Lung (tissue), 12 donors: ENCODE measurements around the gene DCAF15. TPM values are rescaled to one million over a fixed set of nuclear protein-coding genes. Genes with fewer than 3 reads are reported as not detected.

ENCODE experiments used
- ATAC-seq: fragments of 200-7000 bp; cut with Tn5 transposase; one replicate; pipeline ENCODE4 v1.9.1; 2020; ENCODE audit warnings: moderate number of reproducible peaks; ENCODE audit not compliant: insufficient read depth, low FRiP score
- DNase-seq, 3 donors: peaks; one replicate each; pipeline ENCODE4 v3.0.0-alpha.2; 2013 to 2017
- H3K27ac ChIP-seq, 2 donors: one replicate each; pipeline ENCODE4 v1.5.1; 2013; ENCODE audit warnings: mild to moderate bottlenecking in 2 of 2, moderate library complexity in 2 of 2, control low read depth in 1 of 2, inconsistent platforms in 1 of 2, low read depth in 1 of 2, low read length in 1 of 2
- H3K27me3 ChIP-seq, 3 donors: one replicate each; pipeline ENCODE4 v1.5.1; 2013; ENCODE audit warnings: low read length in 2 of 3; ENCODE audit not compliant: control insufficient read depth in 3 of 3, insufficient read depth in 3 of 3
- H3K36me3 ChIP-seq, 4 donors: one replicate each; pipeline ENCODE4 v1.5.1; 2013; ENCODE audit warnings: low read length in 4 of 4, mild to moderate bottlenecking in 1 of 4, moderate library complexity in 1 of 4; ENCODE audit not compliant: control insufficient read depth in 4 of 4, insufficient read depth in 4 of 4
- H3K4me1 ChIP-seq, 5 donors: one replicate each; pipeline ENCODE4 v1.5.1; 2013; ENCODE audit warnings: low read length in 5 of 5, mild to moderate bottlenecking in 2 of 5, moderate library complexity in 1 of 5; ENCODE audit not compliant: control insufficient read depth in 5 of 5, insufficient read depth in 5 of 5
- H3K4me3 ChIP-seq: one replicate; pipeline ENCODE4 v1.5.1; 2013; ENCODE audit warnings: mild to moderate bottlenecking, control low read depth, moderate library complexity
- H3K9ac ChIP-seq, 2 donors: one replicate each; pipeline ENCODE4 v1.5.1; 2013; ENCODE audit warnings: low read length in 2 of 2, control low read depth in 1 of 2; ENCODE audit not compliant: insufficient read depth in 1 of 2
- H3K9me3 ChIP-seq, 4 donors: one replicate each; pipeline ENCODE4 v1.5.1; 2013; ENCODE audit warnings: low read length in 3 of 4, mild to moderate bottlenecking in 1 of 4, moderate library complexity in 1 of 4; ENCODE audit not compliant: control insufficient read depth in 4 of 4, insufficient read depth in 3 of 4
- CTCF ChIP-seq: IDR thresholded peaks from 2 replicates; pipeline ENCODE4 v1.5.1; 2012; ENCODE audit warnings: mild to moderate bottlenecking; ENCODE audit errors: control extremely low read depth, extremely low read depth
- WGBS, 2 donors: extraction: QIAGEN DNeasy Blood & Tissue Kit; methylation state at CpG; one replicate each; pipeline ENCODE4 v1.1.7; 2013; 5-methylcytosine and 5-hydroxymethylcytosine counted together
- polyA plus RNA-seq, 2 donors: library from polyadenylated mRNA; stranded (reverse); fragments of 200-250 nt; gene quantifications; one replicate each; pipeline ENCODE4 v1.2.1, GENCODE V29; 2013
- total RNA-seq, 2 donors: library from RNA; depleted of rRNA in 1 of 2; stranded (reverse); fragments of >200 nt in 1 of 2; gene quantifications; one replicate each; pipeline ENCODE4 v1.2.1, GENCODE V29; 2014 to 2021
- donor health status: control.
- donor health status: control.
- donor health status: Bipolar disorder and iron deficiency.
- donor health status: healthy.
- donor health status: DM: yes; HTN: yes; CAD: no.

DCAF15 gene
- total and polyA plus RNA-seq, 4 donors, result 13.8 to 56.1 (median 33.4) TPM

GRCh38 chr19:13954185-13954584 lies 1.9 kb downstream of the DCAF15 start:
- no peak for ATAC-seq
- no peaks in the 10 kb centered on the region for H3K9me3 ChIP-seq
- no peak for TF ChIP-seq CTCF
- H3K4me1 ChIP-seq, result peaks cover 0 to 11% (median 7%) of the 10 kb centered on the region in 5 donors
- no peak for DNase-seq
- WGBS, 2 donors, result 91 to 93% methylated on average over 15 of the region's 15 CpGs
- no peak overlapping the region for H3K27ac ChIP-seq
- no peaks in the 10 kb centered on the region for H3K27me3 ChIP-seq
- H3K36me3 ChIP-seq, result peaks cover 5 to 34% (median 15%) of the 10 kb centered on the region in 4 donors
- H3K4me3 ChIP-seq, result no peak overlapping the region
- H3K9ac ChIP-seq, result no peak overlapping the region

- Histone ChIP-seq H3K9ac (no peak overlapping the region), H3K9me3 (no peaks in the 10 kb centered on the region), H3K4me1 (peaks cover 0 to 11% (median 7%) of the 10 kb centered on the region in 5 donors), H3K4me3 (no peak overlapping the region), H3K36me3 (peaks cover 5 to 50% (median 20%) of the 10 kb centered on the region in 4 donors), H3K27ac (no peak overlapping the region), H3K27me3 (no peaks in the 10 kb centered on the region)
- ATAC-seq, result no peak
- WGBS, 2 donors, result 95% methylated on average over 40 to 42 of the region's 42 CpGs
- DNase-seq, result no peak
- no peak for TF ChIP-seq CTCF
Observed at GRCh38 chr19:13955662-13956364, 3.5 kb downstream of the DCAF15 start.

- no peak overlapping the region for H3K9ac ChIP-seq
- no peaks in the 10 kb centered on the region for H3K9me3 ChIP-seq
- H3K27me3 ChIP-seq, result no peaks in the 10 kb centered on the region
- peaks cover 5 to 55% (median 20%) of the 10 kb centered on the region in 4 donors for H3K36me3 ChIP-seq
- H3K27ac ChIP-seq, result no peak overlapping the region
- H3K4me3 ChIP-seq, result no peak overlapping the region
- no peak for TF ChIP-seq CTCF
- 94 to 96% methylated on average over 16 of the region's 16 CpGs for WGBS, 2 donors
- DNase-seq (no peak), ATAC-seq (no peak)
- H3K4me1 ChIP-seq, result peaks cover 0 to 11% (median 7%) of the 10 kb centered on the region in 5 donors
Observed at GRCh38 chr19:13956365-13956744, 4.0 kb downstream of the DCAF15 start.
